Iris pigment epithelial cell (primary cell): ENCODE measurements around the gene LPP.

Source experiments
- DNase-seq: peaks from one replicate; pipeline ENCODE4 v3.0.0-alpha.2; 2011; ENCODE audit warnings: low read depth

Gene LPP

DNA sequence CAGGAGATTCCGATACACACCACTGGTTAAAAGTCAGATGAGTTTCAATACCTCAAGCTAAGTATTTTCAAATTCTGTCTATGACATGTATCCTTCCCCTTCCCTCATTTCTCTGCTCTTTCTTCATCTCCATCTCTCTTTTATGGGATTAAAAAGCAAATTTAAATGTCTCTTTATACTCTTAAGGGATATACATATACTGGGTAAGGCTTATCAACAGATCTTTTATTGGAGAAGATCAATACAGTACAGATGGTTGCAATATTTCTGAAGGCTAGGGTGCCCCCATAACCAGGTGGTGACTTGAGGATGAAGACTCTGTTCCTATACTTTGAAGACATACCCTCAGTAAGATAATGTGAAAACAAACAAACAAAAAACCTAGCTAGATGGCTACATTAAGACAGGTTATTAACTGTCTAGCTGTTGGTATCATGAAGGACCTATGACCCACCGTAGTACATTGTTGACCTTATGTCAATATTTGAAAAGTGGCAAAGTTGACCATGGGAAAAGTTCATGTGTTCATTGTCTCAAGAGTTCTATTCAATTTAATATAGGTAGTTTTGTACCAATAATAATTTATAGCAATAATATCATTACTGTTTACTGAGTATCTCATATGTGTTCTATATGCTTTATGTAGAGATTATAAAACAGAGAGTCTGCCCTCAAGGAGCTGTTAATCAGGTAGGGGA lies 319.8 kb downstream of the LPP start:
- DNase-seq, result no peak

DNA sequence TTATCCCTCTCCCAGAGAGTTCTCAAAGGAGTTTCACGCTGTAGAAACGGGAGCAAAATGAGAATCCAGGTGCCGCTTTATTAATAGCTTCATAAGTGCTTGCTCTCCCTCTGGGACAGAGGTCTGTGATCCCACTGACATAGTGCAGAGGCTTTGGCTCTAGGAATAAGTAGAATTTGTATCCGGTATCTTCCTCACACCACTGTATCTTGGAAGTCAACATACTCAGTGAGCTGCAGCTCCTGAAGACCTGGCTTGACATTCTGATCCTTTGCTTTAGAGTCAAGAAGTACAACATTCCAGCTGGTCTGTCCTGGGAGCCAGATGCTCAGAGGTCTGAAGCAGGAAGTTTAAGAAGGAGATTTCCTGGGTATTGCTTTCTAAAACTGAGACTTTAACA lies 323.0 kb downstream of the LPP start:
- no peak for DNase-seq

DNA sequence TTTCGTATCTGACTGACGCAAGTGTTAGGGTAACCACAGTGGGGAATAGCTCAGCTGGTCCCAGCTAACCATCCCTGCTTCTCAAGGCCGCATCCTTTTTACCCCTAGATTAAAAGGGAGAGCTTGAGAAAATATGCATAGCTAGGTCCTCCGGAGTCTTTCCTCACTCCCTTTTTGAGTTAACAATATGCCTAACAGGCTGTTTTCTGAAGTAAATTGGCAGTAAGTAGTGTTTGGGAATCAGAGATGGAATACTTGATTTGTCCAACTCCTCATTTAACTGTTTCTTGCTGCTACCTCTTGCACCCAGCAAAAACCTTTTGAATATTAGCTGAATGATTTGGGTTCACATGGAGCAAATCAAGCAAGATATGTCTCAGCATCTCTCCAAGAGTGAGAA lies 326.1 kb downstream of the LPP start:
- no peak for DNase-seq

DNA sequence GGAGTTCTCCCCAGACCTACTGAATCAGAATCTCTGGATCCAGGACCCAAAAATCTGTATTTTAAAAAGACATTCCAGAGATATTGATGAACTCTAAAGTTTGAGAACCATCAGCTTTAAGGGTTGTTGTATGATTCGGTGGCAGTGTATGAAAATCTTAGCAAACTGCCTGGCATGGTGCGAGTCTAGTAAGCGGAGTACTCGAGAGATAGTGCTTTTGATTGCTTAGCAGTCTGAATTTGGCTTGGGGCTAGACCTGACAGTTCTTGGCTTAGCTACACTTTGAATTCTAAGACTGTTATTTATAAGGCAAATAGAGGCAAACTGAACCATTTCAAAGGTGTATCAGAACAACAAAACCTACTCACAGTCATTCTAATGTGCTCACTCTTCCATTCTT lies 329.0 kb downstream of the LPP start:
- DNase-seq, result no peak

DNA sequence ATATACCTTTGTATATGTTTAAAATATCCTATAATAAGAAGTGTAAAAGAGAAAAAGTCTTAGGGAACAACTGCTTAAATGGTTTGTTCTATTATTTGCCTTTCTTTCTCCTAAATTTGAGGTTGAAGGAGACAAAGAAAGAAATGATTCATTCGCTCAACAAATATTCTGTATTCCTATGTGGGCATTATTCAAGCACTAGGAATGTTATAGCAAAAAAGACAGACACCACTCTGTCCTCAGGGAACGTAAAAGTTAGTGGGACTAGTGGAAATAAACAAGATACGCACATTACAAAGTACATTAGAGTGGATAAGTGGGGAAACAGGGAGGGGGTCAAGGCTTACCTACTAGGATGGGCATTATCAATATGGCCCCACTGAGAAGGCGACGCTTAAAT lies 332.2 kb downstream of the LPP start:
- peak; percentile 68 for DNase-seq

DNA sequence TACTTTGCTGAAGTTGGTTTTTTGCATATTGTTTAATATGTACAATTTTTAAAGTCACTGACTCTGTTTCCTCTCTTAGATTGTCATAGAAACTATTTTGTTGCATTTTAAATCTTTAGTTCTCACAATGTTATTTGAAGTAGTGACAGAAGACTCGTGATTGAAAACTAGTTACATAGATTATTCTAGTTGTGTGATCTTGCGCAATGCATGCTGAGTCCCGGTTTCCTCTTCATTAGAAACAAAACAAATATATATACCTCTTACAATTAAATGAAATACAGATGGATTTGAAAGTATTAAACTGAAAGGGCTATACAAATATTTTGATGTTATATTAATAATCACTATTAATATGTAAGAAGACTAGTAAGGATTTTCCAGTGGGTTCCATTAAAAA lies 333.0 kb downstream of the LPP start:
- DNase-seq, result peak; percentile 59

DNA sequence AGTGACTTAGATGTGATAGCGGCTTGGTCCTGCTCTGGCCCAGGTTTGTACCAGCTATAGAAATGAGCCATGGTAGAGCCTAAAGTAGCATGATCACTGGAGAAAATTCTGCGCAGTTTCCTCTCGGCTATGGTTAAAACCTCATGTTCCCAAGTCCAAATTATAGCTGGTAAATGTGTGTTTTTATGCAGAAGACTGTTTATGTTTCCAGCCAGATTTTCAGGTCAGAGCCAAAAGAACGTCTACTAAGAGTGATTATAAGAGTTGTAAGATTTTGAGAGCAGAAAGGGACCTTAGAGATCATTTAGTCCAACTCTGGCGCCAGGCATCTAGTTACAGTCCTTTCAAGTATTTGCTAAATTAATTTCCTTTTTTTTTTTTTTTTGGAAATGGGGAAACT lies 333.7 kb downstream of the LPP start:
- DNase-seq, result no peak

DNA sequence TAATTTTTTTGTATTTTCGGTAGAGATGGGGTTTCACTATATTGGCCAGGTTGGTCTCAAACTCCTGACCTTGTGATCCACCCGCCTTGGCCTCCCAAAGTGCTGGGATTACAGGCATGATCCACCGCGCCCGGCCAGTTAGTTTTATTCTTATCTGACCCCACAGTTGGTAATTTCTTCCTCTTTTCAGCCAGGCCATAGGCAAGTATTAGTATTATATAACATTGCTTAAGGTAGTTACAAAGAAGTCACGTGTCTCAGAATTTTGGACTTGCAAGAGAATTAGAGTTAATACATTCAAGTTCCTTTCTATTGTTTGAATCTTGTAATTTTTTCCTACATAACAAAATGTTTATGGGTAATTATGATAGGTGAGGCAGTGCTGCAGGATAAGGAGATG lies 334.8 kb downstream of the LPP start:
- no peak for DNase-seq

DNA sequence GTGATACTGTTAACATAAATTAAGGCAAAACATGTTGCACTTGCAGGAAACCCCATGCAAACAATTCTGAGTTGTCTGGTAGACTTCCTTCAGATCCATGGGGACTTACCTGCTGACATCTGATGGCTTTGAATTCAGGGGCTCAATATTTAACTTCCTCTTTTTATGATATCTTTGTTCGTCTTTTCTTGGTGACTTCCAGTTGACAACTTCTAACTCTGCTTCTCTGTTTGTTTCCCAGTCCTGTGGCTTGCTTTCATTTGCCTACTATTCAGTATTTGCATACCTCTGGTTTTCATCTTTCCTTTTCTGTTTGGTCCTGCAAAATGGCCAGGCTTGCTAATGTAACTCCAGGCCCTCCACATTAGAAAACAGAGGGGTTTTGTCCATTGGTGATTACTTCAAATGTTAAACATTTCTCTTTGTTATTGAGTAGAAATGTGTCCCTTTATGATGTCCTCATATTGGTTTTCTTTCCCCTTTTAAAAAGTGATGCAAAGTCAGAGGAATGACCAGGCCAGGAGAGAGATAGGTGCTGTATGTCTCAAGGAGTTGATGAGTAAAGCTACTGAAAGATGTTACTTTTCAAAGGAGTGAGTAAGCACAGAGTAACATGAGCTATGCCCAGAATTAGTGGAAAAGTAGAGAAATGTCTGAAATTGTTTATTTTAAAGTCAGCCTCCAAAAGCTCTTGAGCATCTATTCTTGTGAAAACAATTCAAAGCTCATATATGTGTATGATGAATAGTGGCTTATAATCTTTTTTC lies 335.9 kb downstream of the LPP start:
- DNase-seq, result peak; percentile 92

DNA sequence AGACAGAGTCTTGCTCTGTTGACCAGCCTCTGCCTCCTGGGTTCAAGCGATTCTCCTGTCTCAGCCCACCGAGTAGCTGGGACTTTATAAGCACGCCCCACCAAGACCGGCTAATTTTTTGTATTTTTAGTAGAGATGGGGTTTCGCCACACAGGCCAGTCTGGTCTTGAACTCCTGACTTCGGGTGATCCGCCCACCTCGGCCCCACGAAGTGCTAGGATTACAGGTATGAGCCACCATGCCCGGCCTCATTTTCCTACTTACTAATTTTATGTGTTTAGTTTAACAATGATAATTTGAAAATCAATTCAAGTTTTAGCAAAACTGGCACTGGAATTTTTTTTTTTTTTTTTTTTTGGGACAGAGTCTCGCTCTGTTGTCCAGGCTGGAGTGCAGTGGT lies 336.5 kb downstream of the LPP start:
- DNase-seq, result no peak

DNA sequence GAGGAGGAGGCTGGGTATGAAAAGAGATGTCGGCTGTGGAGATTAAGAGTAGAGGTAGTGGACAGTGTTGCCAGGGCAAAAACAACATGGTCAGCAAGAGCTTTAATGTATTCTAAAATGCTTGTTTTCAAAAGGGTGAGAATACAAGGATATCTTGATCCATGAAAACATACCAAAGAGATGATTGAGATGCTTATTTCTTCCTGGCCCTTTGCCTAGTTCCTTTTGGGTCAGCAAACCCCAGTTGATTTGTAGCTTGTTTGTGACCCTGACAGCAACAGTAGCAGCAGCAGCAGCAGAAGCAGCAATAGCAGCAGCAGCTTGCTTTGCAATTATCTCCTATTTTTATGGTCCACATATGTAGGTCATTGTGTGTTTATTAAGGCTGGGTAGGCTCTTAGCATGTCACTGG lies 337.3 kb downstream of the LPP start:
- peak; percentile 96 for DNase-seq

DNA sequence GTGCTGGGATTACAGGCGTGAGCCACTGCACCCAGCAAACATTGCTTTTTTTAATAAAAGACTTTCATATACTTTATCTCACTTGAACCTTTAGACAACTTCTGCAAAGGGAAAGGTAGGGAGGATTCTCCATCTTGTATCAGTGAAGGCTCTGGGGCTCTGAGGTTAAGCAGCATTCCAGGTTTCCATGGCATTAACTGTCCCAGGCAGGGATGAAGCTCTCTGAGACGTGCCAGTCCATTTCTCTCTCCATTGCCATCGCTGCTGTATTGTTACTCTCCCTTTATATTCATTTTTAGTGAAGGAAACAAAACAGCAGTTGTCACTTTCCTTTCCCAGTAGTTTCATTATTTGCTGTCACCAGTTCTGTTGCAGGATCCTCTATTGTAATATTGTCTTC lies 342.4 kb downstream of the LPP start:
- DNase-seq, result no peak

DNA sequence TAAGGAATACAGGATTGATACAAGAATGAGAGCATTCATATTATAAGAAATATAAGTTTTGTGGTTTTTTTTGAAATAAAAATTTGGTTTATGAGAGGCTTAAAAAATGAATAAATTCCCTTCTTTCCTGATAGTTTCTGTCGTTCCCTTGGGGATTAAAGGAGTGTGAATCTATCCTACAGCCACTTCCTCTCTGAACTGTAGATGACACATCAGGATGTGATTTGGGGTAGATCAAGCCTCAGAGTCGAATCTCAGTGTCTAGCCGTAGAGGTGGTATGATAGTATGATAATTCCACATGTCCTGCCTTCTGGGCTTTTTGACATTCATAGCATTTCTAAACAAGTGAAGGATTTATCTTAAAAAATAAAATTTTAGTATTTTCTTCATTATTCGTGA lies 343.1 kb downstream of the LPP start:
- DNase-seq, result peak; percentile 62

DNA sequence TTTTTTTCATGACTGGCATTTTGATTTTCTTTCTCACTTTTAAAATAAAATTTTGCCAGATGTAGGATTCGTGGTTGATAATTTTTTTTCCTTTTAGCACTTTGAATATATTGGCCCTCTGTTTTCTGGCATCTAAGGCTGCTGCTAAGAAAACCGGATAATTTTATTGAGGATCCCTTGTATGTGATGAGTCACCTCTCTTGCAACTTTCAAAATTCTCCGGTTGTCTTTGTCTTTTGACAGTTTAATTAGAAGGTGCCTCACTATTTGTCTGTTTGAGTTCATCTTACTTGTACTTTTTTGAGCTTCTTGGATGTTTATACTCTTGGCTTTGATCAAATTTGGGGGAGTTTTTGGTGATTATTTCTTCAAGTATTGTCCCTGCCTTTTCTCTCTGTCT lies 349.7 kb downstream of the LPP start:
- no peak for DNase-seq

DNA sequence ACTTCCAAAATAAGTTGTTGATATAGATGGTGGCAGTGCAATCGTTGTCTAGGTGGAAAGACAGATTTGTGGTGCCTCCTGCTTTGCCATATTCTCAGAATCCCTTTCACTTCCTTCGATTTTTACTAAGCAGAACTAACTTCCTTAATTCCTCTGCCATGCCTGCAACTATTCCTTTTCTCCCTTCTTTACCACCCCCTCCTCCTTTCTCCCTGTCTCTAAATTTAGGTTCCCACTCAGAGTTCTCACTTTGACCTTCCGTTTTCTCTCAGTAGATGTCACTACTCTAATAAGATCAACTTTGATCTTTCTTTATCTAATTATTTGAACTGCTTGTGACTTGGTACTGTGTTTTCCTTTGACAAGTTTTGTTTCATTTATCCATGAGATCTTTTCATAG lies 351.2 kb downstream of the LPP start:
- no peak for DNase-seq

DNA sequence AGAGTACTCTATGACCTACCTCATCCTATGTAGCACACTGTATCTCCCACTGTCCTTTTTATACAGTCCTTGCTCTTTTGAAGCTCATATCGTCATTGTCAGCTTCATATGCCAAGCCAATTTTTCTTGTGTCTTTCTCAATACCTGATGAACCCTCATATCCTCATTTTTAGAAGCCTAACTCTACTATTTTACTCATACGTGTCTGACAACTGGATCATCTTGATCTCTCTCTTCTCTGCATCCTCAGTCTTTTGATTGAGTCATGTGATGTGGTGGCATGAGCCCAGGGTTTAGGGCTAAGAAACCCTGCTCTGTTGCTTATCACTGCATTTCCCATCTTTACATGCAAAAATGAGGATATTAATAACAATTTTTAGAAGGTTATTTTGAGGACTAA lies 352.0 kb downstream of the LPP start:
- no peak for DNase-seq

DNA sequence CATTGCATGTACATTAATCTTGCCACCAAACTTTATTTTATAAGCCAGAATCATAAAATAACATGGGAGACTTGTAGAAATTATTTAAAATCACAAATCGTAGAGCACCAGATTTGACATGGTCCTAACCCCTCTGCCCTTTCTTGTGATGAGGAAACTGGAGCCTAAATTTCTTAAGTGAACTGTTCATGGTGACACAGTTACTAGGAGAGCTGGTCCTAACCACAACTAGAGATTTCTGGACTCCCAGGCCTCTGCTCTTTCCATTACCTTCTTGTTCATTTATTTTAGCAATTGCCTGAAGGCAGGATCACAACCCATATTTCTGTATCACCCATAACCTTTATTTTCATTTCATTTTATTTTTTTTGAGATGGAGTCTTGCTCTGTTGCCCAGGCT lies 352.5 kb downstream of the LPP start:
- no peak for DNase-seq

DNA sequence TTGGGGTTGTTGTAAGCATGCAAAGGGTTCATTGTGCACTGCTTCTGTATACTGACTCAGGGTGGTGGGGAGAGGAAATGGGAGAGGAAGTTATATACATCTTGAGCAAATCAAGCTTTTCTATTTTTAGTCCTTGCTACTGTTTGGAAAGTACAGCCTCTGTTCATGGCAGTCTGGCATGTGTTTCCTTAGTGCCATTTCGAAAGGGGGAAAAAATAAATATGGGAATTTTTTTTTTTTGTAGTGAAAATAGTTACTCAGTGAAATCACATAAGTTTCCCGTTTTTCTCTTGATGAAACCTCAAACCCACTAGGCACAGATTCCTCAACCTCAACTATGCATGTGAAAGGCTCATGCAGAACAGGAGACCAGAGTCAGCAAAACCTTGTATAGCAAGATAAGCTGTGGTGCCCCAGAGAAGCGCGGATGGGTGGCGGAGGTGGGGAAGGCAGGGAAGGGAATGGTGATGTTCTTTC lies 353.3 kb downstream of the LPP start:
- DNase-seq, result peak; percentile 98

DNA sequence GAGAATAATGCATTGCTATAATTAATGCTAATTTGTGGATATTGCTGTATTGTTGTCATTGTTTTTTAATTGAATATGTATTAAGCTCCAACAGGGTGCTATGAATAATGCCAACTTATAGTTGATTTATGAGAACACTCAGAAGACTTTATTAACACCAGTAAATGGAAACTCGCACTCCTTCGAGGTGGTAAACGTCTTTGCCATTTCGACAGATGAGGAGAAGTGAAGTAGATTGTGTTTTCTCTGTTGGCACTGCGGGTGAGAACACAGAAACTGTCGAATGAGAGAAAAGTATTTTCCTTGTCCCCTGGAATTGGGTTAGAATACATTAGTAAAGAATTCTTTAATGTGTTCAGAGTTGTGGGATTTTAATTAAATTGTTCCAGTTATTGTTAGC lies 354.5 kb downstream of the LPP start:
- no peak for DNase-seq

DNA sequence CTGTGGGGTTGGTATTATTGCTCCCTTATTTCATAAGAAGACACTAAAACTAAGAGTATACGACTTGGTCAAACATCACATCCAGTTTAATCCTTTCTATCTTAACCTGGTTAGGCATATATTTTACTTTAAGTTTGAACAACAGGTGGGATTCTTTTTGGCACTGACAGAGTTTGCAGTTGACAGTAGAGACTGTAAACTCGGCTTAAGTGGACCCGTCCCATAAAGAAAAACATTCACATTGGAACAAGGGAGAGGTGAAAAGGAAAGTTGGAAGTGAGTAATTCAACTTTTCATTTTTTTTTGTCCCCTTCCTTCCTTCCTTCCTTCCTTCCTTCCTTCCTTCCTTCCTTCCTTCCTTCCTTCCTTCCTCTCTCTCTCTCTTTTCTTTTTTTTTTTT lies 355.4 kb downstream of the LPP start:
- no peak for DNase-seq

DNA sequence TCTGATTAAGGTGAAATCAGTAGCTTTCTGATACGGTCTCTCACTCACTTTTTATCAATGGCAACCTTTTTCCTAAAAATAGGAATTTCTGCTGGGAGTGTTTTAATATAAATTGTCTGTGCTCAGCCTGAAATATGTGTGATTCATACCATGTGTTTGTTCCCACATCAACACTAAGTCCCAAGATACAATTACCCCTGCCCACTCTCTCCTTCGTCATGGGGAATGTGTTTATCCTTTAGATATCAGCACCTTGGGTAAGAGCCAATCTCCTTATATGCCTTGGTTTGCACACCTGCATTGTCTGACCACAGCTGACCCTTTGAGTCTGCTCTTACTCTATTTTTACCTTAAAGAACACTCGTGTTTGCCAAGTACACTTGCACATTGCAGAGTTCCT lies 356.4 kb downstream of the LPP start:
- peak; percentile 93 for DNase-seq

DNA sequence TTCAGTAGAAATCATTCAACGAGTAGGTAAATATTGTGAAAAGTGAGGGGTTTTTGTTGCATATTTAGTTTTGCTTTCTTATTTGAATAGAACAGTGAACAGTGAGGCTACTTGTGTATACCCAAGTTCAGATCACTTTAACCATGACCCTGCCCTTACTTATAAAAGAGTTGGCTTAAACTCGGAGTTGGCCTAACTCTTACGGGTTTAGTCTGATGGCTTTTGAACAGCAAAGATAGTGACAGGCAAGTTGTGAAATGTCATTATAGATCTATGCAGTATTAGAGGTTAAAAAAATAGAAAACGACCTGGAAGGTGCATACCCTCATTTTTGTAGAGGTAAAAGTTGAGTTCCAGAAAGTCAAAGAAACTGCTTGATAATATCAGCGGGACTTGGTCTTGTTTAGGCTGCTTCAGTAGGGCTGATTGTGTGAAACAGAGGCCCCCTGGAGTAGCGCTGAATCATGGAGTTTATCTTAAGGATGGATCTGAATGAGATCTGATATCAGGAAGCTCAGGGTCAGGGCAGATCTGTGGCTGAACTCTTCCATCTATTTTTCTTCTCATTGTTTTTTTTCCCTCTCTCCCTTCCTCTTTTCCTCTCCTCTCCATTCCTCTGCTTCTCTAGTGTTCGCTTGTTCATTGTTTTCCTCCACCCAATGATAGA lies 359.8 kb downstream of the LPP start:
- DNase-seq, result peak; percentile 52

DNA sequence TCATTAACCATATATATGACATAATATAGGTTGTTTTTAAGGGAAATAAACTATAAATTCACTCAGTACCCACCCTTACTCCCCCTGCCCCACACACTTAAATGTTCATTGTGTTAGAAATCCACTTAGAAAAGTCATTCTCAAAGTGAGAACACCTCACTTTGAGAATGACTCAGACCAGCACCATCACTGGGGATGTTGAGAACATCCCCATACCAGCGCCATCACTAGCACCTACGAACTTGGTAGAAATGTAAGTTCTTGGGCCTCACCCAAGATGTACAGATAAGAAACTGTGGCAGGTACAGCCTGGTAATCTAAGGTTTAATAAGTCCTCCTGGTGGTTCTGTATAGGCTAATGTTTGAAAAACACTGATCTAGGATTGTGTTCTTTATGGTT lies 362.6 kb downstream of the LPP start:
- no peak for DNase-seq
